IPS-18c (cell line): ENCODE measurements around the gene PLCB1.

Source experiments
- H3K4me3 ChIP-seq: 2 replicates; pipeline ENCODE4 v1.7.0; 2013; ENCODE audit warnings: low read depth, mild to moderate bottlenecking, low read length, moderate library complexity; ENCODE audit not compliant: insufficient read depth
- H3K9me3 ChIP-seq: one replicate; pipeline ENCODE4 v1.6.1; 2013; ENCODE audit warnings: mild to moderate bottlenecking, low read length, moderate library complexity; ENCODE audit not compliant: control insufficient read depth, insufficient read depth

The PLCB1 gene

DNA sequence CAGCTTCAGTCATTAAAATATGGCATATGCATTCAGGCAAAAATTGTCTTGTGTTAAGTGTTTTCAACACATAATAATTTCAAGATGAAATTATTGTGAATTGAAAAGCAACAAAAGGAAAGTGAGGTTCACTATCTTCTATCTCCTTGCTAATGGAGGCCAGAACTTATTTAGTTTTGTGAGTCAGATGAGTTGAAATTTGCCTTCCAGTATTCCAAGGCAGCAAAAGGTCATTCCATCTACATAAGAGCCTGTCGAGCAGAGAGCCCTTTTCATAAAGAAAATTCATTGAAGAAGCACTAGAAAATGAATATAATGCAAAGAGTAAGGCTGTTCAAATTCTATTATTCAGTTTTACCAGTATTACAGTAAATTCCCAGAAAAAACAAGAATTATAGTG, 274.3 kb downstream of the PLCB1 start:
- Histone ChIP-seq H3K9me3 (no peaks in the 10 kb centered on the region), H3K4me3 (no peak overlapping the region)

DNA sequence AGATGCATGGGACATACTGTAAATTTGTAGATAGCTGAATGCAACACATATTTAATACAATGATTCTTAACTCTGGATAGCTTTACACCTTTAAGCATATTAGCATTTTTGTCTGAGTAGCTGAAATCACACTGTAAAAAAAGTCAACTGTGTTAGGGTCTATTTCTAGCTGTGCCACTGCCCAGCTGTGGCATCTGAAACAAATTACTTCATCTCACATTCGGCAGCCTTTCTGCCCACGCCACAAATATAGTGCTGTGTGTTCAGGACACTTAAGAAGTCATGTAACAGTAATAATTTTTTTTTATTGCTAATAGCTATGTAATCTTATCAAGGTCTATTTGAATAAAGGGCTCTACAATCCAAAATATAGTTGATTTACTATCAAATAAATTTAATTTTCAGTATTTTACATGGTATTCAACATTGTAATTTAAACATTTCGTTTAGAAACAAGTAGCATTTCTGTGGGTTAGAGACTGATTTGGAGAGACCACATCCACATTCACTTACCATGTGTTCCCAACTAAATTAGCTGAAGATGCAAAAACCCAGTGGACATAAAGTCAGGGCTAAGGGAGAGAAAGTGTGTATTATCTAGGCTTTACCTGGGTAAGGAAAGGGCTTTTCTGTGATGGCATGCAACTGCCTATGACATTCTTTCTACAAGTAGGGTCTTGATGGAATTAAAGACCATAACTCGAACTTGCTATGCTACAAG, 276.7 kb downstream of the PLCB1 start:
- H3K9me3 ChIP-seq = no peaks in the 10 kb centered on the region
- H3K4me3 ChIP-seq = no peak overlapping the region

DNA sequence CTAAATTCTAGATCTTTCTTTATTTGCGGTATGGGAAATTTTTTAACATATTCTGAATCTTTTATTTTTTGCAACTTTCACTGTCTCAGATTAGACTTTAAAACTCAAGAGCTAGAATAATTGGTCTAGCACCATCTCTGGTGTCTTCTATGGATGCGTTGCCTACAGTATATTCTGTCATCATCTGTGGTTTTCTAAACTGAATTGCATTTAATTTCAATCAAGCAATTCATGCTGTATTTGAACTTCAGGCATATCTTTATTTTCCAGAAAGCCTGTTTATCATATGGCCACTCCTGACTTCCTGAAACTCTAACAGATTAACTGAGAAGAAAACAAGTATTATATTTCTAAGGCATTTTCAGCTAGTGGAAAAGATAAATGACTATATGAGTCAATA, 281.6 kb downstream of the PLCB1 start:
- Histone ChIP-seq H3K9me3 (no peaks in the 10 kb centered on the region), H3K4me3 (no peak overlapping the region)

GRCh38 chr20:8414586-8415274, 282.7 kb downstream of the PLCB1 start:
- H3K9me3 ChIP-seq = no peaks in the 10 kb centered on the region
- no peak overlapping the region for H3K4me3 ChIP-seq

DNA sequence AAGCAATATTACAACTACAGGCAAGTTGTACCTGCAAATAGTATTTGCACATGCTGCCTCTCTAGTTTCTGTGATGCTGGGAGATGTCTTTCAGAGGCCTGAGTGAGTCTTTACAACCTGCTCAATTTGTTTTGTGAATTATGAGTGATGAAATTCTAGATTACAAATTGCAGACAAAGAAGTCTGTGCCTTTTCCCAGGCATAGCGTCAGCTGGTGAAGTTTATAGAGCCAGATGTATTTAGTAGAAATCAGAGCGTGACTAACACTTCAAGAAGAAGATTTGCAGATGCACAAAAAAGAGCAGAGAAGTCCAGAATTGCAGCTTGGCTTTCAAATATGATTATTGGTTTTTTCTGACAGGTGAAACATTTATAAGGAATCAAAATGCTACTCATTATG, 289.9 kb downstream of the PLCB1 start:
- Histone ChIP-seq H3K9me3 (no peaks in the 10 kb centered on the region), H3K4me3 (no peak overlapping the region)

GRCh38 chr20:8423482-8423881, 291.4 kb downstream of the PLCB1 start:
- H3K4me3 ChIP-seq = no peak overlapping the region

GRCh38 chr20:8424010-8424409, 291.9 kb downstream of the PLCB1 start:
- Histone ChIP-seq H3K9me3 (no peaks in the 10 kb centered on the region), H3K4me3 (no peak overlapping the region)

More at GRCh38 chr20:8423482-8423881, 291.4 kb downstream of the PLCB1 start:
- no peaks in the 10 kb centered on the region for H3K9me3 ChIP-seq

GRCh38 chr20:8425016-8425415, 292.9 kb downstream of the PLCB1 start:
- H3K4me3 ChIP-seq = no peak overlapping the region
- no peaks in the 10 kb centered on the region for H3K9me3 ChIP-seq

DNA sequence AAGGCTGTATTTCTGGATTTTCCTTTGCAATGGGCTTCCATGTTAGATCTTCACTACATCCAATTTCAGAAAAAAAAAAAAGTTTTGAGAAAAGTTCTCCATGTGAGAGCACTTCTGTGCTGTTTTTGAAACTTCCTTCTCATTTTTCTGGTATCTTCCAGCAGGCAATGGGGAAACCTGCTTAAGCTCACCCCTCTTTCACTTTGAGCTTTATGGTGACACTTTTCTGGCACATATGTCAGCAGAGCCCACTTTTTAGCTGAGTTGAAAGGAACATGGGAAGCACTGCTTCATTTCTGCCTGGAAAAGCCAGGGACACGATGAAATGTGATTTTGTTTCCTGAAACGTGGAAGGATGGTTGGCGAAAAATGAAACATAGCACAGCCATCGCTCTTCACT, 293.7 kb downstream of the PLCB1 start:
- no peak overlapping the region for H3K4me3 ChIP-seq
- H3K9me3 ChIP-seq = no peaks in the 10 kb centered on the region

DNA sequence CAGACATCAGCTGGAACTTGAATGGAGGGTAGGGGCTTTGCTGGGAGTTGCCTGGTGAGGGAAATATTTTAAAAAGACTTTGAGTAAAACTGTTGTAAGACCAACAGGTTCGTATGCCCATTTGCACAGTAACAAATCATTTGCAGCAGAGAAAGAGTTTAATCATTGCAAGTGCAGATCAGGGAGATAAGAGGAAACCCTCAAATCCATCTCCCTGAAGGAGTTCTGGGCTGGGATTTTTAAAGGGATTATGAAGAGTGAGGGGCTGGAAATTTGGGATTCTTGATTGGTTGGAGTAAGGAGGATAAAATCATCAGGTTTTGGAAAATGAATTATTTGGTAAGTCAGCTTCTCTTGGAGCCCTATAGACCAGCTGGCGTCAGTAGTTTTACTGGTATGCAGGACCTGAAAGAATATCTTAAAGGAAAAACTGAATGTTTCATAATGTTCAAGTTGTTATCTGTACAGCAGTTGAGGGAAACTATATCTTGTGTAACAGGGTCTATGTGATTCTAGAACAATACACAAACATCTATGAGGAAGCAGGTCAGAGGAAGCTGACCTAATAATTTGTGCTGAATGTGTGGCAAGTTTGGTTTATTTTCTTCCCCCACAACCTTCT, 295.5 kb downstream of the PLCB1 start:
- H3K4me3 ChIP-seq = no peak overlapping the region
- H3K9me3 ChIP-seq = no peaks in the 10 kb centered on the region

DNA sequence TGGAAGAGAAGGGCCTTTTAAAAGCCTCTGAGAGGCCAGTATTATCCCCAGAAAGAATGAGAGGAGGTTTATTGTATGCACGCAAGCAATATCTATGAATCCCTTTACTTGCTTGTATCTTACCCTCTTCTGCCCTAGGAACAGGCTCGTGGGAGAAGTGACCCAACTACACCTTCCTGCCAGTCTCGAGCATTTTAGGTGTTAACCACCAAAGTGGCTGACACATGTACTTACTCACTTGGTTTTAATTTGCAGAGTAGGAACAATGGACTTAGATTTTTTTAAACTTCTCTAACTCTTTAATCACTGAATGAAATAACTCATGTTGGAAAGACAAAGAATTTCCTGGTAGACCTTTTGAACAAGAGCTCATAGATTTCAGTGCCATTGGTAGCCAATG, 296.9 kb downstream of the PLCB1 start:
- H3K9me3 ChIP-seq = no peaks in the 10 kb centered on the region
- H3K4me3 ChIP-seq = no peak overlapping the region

DNA sequence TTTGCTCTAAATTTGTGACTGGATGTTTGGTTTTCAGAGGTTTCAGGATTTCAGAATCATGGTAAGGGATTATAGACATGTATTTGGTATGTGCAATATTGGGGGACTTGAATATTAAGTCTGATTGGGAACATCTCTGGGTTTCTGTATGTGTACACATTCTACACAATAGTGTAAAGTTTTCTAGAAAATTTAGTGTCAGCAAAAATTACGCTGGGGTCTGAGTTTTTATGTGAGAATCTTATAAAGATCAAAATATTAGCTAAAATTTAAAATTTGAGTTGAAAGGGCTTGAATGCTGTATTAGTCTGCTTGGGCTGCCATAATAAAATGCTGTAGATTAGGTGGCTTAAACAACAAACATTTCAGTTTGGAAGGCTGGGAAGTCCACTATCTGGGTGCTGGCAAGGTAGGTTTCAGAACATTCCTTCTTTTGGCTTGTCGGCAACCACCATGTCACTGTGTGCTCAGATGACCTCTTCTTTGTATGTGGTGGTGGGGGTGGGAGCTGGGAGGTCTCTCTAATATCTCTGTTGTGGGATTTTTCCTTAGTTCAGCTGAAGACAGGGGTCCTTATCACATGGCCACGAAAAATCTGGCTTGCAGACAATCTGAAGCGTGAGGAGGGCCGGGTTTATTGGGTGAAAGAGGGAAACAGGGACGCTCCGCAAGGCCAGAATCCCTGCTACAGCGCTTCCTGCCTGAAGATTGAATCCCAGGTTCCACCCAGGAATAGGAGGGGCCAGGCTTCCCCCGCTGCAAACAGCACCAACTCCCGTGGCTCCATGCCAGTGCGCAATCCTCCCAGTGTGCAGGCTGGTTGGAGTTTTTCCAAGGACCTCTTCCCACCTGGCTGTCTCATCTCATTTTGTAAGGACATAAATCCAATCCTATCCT, 299.7 kb downstream of the PLCB1 start:
- no peak overlapping the region for H3K4me3 ChIP-seq
- no peaks in the 10 kb centered on the region for H3K9me3 ChIP-seq

DNA sequence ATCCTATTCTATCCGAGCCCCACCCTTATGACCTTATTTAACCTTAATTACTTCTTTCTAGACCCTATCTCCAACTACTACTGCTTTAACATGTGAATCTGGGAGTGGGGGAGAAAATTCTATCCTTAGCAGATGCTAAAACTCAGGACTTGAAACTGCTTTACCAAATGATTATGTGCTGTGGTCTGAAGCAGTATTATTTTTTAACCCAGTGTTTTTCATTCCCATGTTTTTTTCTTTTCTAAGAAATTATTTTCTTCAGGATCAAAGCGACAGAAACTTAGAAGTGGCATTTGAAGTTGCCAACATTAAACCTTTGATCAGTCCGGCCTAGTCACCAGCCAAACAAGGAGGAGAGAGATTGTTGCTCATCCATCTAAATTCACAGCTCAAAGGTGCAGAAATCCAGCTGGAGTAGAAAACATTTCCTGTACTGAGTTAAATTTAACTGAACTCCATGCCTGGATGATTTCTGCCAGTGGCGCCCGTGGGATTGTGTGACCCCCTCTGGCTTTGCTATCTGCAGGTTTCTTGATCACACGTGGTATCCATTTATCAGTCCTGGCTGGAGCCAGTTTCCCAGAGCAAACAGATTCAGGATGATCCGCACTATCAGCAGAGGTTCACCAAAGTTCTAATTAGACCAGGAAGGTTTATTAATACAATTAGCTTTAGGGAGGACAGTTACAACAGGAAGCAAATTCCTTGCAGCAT, 300.5 kb downstream of the PLCB1 start:
- H3K4me3 ChIP-seq = no peak overlapping the region
- no peaks in the 10 kb centered on the region for H3K9me3 ChIP-seq

GRCh38 chr20:8433291-8433690, 301.2 kb downstream of the PLCB1 start:
- H3K9me3 ChIP-seq = no peaks in the 10 kb centered on the region
- H3K4me3 ChIP-seq = no peak overlapping the region

GRCh38 chr20:8434326-8434876, 302.3 kb downstream of the PLCB1 start:
- H3K9me3 ChIP-seq = no peaks in the 10 kb centered on the region

GRCh38 chr20:8435285-8436035, 303.4 kb downstream of the PLCB1 start:
- Histone ChIP-seq H3K9me3 (no peaks in the 10 kb centered on the region), H3K4me3 (no peak overlapping the region)

More at GRCh38 chr20:8434326-8434876, 302.3 kb downstream of the PLCB1 start:
- H3K4me3 ChIP-seq = no peak overlapping the region
